ENCODE data around the gene TCAP. TPM values are rescaled to one million over a fixed set of nuclear protein-coding genes. Genes with fewer than 3 reads are reported as not detected.

Gene TCAP
- total RNA-seq, 1 experiment from 2014 or later = 2.1 TPM

DNA sequence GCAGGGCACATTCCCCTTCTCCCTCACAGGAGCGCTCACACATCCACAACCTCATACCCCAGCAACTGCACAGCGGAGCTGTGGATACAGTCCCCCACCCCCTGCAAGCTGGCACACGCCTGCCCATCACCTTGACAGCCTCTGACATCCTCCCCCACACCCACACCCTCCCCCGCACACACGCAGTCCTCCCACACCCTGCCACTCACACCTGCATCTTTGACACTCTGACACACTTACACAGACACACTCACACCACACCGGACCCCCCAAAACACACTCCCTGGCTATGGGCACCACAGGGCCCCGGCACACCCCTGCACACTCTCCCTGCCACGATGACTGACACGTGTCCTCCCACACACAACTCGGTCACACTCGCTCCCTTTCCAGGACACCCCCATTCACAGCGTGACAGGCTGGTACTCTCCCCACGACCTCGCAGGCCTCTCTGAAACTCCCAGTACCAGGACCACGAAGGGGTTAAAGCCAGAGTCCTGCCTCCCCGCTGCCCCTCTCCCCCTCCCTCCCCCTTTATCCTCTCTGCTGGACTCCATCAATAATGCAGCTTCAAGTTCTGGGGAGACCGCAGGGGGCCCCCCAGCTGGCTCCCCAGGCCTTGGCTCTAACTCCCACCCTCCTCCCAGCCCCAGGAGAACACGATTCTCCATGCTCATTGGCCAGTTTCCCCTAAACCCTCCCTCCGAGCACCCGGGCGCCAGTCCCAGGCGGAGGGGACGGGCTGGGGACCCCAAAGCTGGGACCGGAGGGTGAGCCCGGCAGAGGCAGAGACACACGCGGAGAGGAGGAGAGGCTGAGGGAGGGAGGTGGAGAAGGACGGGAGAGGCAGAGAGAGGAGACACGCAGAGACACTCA, 38.7 kb upstream of the TCAP start, which contains the start of gene PPP1R1B:
Gene PPP1R1B, plus strand, starts transcription at position 782 of the 876 bp plus-strand sequence. CDS start 441 bp downstream, outside the sequence.
- Histone ChIP-seq H3K9ac (ENCODE audit: extremely low read depth, insufficient read length, low read length) (no peak within 1 kb of the TSS), H3K79me2 (ENCODE audit: insufficient read depth, low read length) (no peaks in the 10 kb centered on the region), H3K27me3 (ENCODE audit: insufficient read depth, low read length) (peaks cover 13% of the 10 kb centered on the region; the same call in 1 of the 2 replicates), H2BK12ac (ENCODE audit: insufficient read length, low read depth, low read length) (no peak within 1 kb of the TSS), H2BK5ac (ENCODE audit: insufficient read length, low read length) (no peak within 1 kb of the TSS), H2BK15ac (ENCODE audit: low read depth, low read length) (no peak within 1 kb of the TSS), H3K23me2 (ENCODE audit: insufficient read length, low read depth, low read length, poor library complexity, severe bottlenecking) (peaks cover 13% of the 10 kb centered on the region), H3K4me1 (ENCODE audit: insufficient read depth, low read length) (peaks cover 11% of the 10 kb centered on the region; the same call in 1 of the 2 replicates), H4K91ac (ENCODE audit: insufficient read length, low read depth, low read length) (no peak within 1 kb of the TSS), H4K20me1 (ENCODE audit: control insufficient read depth, insufficient read depth, insufficient read length) (no peaks in the 10 kb centered on the region), H3T11ph (ENCODE audit: low read length) (no peak within 1 kb of the TSS), H3K56ac (ENCODE audit: insufficient read length, low read depth, low read length) (no peak within 1 kb of the TSS), H3K79me1 (ENCODE audit: insufficient read depth, low read depth, low read length, poor library complexity, severe bottlenecking) (no peaks in the 10 kb centered on the region), H4K5ac (ENCODE audit: insufficient read length, low read depth, low read length) (no peak within 1 kb of the TSS), H3K27ac (ENCODE audit: insufficient read length, low read depth, low read length) (no peak within 1 kb of the TSS), H3K23ac (ENCODE audit: insufficient read length, low read depth, low read length) (no peak within 1 kb of the TSS), H2AFZ (ENCODE audit: low read length) (no peak within 1 kb of the TSS), H3K4ac (ENCODE audit: low read depth, low read length) (no peak within 1 kb of the TSS), H3K14ac (ENCODE audit: insufficient read depth, low read length) (no peak within 1 kb of the TSS), H2AK5ac (ENCODE audit: insufficient read length, low read length) (no peak within 1 kb of the TSS), H2BK120ac (ENCODE audit: low read depth, low read length, poor library complexity, severe bottlenecking) (no peak within 1 kb of the TSS), H2BK20ac (ENCODE audit: low read depth, low read length, poor library complexity, severe bottlenecking) (no peak within 1 kb of the TSS), H3K9me3 (ENCODE audit: control insufficient read depth, low read depth, low read length) (no peaks in the 10 kb centered on the region), H3K4me2 (ENCODE audit: insufficient read depth, insufficient read length, low read length) (peak within 1 kb of the TSS; percentile 58), H3K18ac (ENCODE audit: insufficient read length, low read depth, low read length) (no peak within 1 kb of the TSS), H4K8ac (replicated peaks; ENCODE audit: insufficient read length, low read depth, low read length) (no peak within 1 kb of the TSS)
- Mint-ChIP-seq H3K27me3 (ENCODE audit: low read depth) (peaks cover 68% of the 10 kb centered on the region), H3K27ac (no peak within 1 kb of the TSS), H3K4me1 (peaks cover 56 to 74% of the 10 kb centered on the region in 2 experiments), H3K4me3 (peak within 1 kb of the TSS; percentile 75 to 96), H3K9me3 (no peaks in the 10 kb centered on the region; a peak in 1 of 5 replicates), H3K36me3 (ENCODE audit: insufficient read depth in 1 of 3, low read depth in 3 of 3) (no peaks in the 10 kb centered on the region; a peak in 1 of 7 replicates)
- TF ChIP-seq, protein P1, sequence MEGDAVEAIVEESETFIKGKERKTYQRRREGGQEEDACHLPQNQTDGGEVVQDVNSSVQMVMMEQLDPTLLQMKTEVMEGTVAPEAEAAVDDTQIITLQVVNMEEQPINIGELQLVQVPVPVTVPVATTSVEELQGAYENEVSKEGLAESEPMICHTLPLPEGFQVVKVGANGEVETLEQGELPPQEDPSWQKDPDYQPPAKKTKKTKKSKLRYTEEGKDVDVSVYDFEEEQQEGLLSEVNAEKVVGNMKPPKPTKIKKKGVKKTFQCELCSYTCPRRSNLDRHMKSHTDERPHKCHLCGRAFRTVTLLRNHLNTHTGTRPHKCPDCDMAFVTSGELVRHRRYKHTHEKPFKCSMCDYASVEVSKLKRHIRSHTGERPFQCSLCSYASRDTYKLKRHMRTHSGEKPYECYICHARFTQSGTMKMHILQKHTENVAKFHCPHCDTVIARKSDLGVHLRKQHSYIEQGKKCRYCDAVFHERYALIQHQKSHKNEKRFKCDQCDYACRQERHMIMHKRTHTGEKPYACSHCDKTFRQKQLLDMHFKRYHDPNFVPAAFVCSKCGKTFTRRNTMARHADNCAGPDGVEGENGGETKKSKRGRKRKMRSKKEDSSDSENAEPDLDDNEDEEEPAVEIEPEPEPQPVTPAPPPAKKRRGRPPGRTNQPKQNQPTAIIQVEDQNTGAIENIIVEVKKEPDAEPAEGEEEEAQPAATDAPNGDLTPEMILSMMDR (conservative IDR thresholded peaks at IDR 0.05) = no peak
- DNase-seq = peak; percentile 66
- no CpG with 5 or more reads among the region's 29 CpGs for WGBS (ENCODE audit: extremely low coverage, insufficient read length, low lambda C conversion rate)
